ENCODE measurements around the gene PLCB2. TPM values are rescaled to one million over a fixed set of nuclear protein-coding genes. Genes with fewer than 3 reads are reported as not detected.

PLCB2 gene
- total RNA-seq, 4 donors from 2014 or later = 1.7 to 7.2 (median 4.1) TPM

GRCh38 chr15:40241269-40242212 is 66.2 kb downstream of the PLCB2 start:
- 87% methylated on average over 9 to 12 of the region's 14 CpGs for WGBS, 2 donors
- DNase-seq = no peak
- Histone ChIP-seq H3K27me3 (no peaks in the 10 kb centered on the region), H3K9me3 (no peaks in the 10 kb centered on the region), H3K27ac (no peak overlapping the region), H3K4me1 (peaks cover 23 to 33% of the 10 kb centered on the region in 2 donors), H3K4me3 (replicated peaks in 1 of 3) (no peak overlapping the region), H3K36me3 (no peaks in the 10 kb centered on the region)
- intact Hi-C loops (cut with DNase I) = no loop called here
- no peak for TF ChIP-seq POLR2A (IDR thresholded peaks at IDR 0.05)
- TF ChIP-seq, protein P1, sequence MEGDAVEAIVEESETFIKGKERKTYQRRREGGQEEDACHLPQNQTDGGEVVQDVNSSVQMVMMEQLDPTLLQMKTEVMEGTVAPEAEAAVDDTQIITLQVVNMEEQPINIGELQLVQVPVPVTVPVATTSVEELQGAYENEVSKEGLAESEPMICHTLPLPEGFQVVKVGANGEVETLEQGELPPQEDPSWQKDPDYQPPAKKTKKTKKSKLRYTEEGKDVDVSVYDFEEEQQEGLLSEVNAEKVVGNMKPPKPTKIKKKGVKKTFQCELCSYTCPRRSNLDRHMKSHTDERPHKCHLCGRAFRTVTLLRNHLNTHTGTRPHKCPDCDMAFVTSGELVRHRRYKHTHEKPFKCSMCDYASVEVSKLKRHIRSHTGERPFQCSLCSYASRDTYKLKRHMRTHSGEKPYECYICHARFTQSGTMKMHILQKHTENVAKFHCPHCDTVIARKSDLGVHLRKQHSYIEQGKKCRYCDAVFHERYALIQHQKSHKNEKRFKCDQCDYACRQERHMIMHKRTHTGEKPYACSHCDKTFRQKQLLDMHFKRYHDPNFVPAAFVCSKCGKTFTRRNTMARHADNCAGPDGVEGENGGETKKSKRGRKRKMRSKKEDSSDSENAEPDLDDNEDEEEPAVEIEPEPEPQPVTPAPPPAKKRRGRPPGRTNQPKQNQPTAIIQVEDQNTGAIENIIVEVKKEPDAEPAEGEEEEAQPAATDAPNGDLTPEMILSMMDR (IDR thresholded peaks at IDR 0.05) = no peak

GRCh38 chr15:40240619-40241221 is 67.0 kb downstream of the PLCB2 start:
- WGBS, 2 donors = 86 to 87% methylated on average over 9 to 10 of the region's 10 CpGs
- Histone ChIP-seq H3K4me1 (peaks cover 23 to 33% of the 10 kb centered on the region in 2 donors), H3K4me3 (replicated peaks in 1 of 3) (no peak overlapping the region), H3K9me3 (no peaks in the 10 kb centered on the region), H3K27me3 (no peaks in the 10 kb centered on the region), H3K27ac (peak overlapping the region in 2 of 3 donors; percentile 26 to 46), H3K36me3 (no peaks in the 10 kb centered on the region)
- no peak for TF ChIP-seq POLR2A (IDR thresholded peaks at IDR 0.05)
- TF ChIP-seq, protein P1 (IDR thresholded peaks at IDR 0.05) = no peak
- intact Hi-C loops (cut with DNase I) = no loop called here
- DNase-seq = no peak

GRCh38 chr15:40239693-40240618 is 67.8 kb downstream of the PLCB2 start:
- no peak for TF ChIP-seq POLR2A (IDR thresholded peaks at IDR 0.05)
- TF ChIP-seq, protein P1 (IDR thresholded peaks at IDR 0.05) = no peak
- no peaks in the 10 kb centered on the region for H3K9me3 ChIP-seq
- intact Hi-C loops (cut with DNase I) = no loop called here
- WGBS, 2 donors = 80% methylated on average over 13 to 14 of the region's 19 CpGs
- H3K36me3 ChIP-seq = no peaks in the 10 kb centered on the region
- peak; percentile 44 to 53 for DNase-seq
- peak overlapping the region; percentile 28 to 83 (median 67) for H3K27ac ChIP-seq
- H3K4me1 ChIP-seq = peaks cover 23 to 27% of the 10 kb centered on the region in 2 donors
- no peaks in the 10 kb centered on the region for H3K27me3 ChIP-seq
- no peak overlapping the region for H3K4me3 ChIP-seq (replicated peaks in 1 of 3)

DNA sequence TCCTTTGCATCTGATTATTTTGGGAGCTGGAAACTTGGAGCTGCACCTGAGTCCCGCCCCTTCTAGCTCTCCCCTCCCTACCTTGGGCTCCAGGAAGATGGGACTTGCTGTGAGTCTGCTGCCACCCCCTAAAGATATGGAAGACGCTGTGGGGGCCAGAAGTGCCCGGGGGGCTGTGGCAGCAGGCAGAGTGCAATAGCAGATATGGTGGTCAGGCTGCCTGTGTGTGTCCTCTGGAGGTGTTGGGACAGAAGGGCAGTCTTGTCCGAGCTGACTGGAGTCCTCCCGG is 68.4 kb downstream of the PLCB2 start:
- no peak for DNase-seq
- H3K27me3 ChIP-seq = no peaks in the 10 kb centered on the region
- intact Hi-C loops (cut with DNase I) = no loop called here
- peak overlapping the region; percentile 28 to 83 (median 67) for H3K27ac ChIP-seq
- 5 to 23% methylated on average over 3 to 5 of the region's 5 CpGs for WGBS, 2 donors
- no peaks in the 10 kb centered on the region for H3K36me3 ChIP-seq
- TF ChIP-seq, protein P1 (IDR thresholded peaks at IDR 0.05) = no peak
- H3K9me3 ChIP-seq = no peaks in the 10 kb centered on the region
- H3K4me3 ChIP-seq (replicated peaks in 1 of 3) = peak overlapping the region in 1 of 3 donors; percentile 21
- peaks cover 23 to 27% of the 10 kb centered on the region in 2 donors for H3K4me1 ChIP-seq

Data from thyroid gland (tissue), 4 donors.